GM12878 (cell line): ENCODE measurements around the gene NPAS2. TPM values are rescaled to one million over a fixed set of nuclear protein-coding genes. Genes with fewer than 3 reads are reported as not detected.

Experiments used
- ATAC-seq: fragments of 200-7000 bp; cut with Tn5 transposase; 3 replicates; pipeline ENCODE4 v1.9.1; 2020; ENCODE audit warnings: mild to moderate bottlenecking, moderate library complexity
- BruUV-seq: library from RNA; stranded (reverse); fragments of 400-500 nt; replicated peaks from 2 replicates; lab custom pipeline; 2021; lab: Mats Ljungman, UMichigan
- CTCF ChIA-PET: fragments of 300-600 bp; sonication (Branson Sonifier 250); formaldehyde crosslinking; extraction: SDS; loops from one replicate; lab custom pipeline; 2021; ENCODE audit warnings: inconsistent platforms; lab: Yijun Ruan, JAX
- POLR2A ChIA-PET: fragments of 350-600 bp; formaldehyde crosslinking; extraction: SDS; loops from one replicate; lab custom pipeline; 2021; ENCODE audit warnings: inconsistent platforms; lab: Charles Lee
- RAD21 ChIA-PET: fragments of 300-600 bp; sonication (Branson Sonifier 250); formaldehyde crosslinking; loops from one replicate; lab custom pipeline; 2023; ENCODE audit warnings: antibody characterized with exemption; ENCODE audit not compliant: unreplicated experiment; lab: Charles Lee
- SMC1A ChIA-PET: fragments of 300-600 bp; sonication (Branson Sonifier 250); formaldehyde crosslinking; loops from one replicate; lab custom pipeline; 2023; ENCODE audit not compliant: unreplicated experiment, uncharacterized antibody; lab: Charles Lee
- DNase-seq: peaks from one replicate; pipeline ENCODE4 v3.0.0-alpha.2; 2011; ENCODE audit warnings: low read depth, low spot score
- FAIRE-seq: peaks from 3 replicates; lab custom pipeline; 2011; peaks lifted over from hg19 to GRCh38; lab: Jason Lieb, UNC
- H2AFZ ChIP-seq: 2 replicates; pipeline ENCODE4 v1.6.0; 2011; ENCODE audit warnings: low read depth, low read length, control low read depth; ENCODE audit not compliant: control insufficient read depth
- H3K27ac ChIP-seq: 2 replicates; pipeline ENCODE4 v1.5.1; 2011; ENCODE audit warnings: control low read depth; ENCODE audit not compliant: control insufficient read depth, insufficient read depth
- H3K27me3 ChIP-seq, 2 experiments: replicated peaks in 1 of 2; 2 replicates each; pipeline versions ENCODE4 v1.6.0 to v1.6.1; 2011; ENCODE audit warnings: low read length in 1 of 2; ENCODE audit not compliant: control insufficient read depth in 2 of 2, insufficient read depth in 2 of 2
- H3K36me3 ChIP-seq, 2 experiments: 2 replicates each; pipeline ENCODE4 v1.5.1; 2011; ENCODE audit warnings: low read length in 1 of 2; ENCODE audit not compliant: control insufficient read depth in 2 of 2, insufficient read depth in 2 of 2
- H3K4me1 ChIP-seq: 2 replicates; pipeline ENCODE4 v1.6.1; 2011; ENCODE audit warnings: mild to moderate bottlenecking, low read length, moderate library complexity, mixed read lengths; ENCODE audit not compliant: control insufficient read depth, insufficient read depth
- H3K4me2 ChIP-seq: 2 replicates; pipeline ENCODE4 v1.6.0; 2011; ENCODE audit warnings: control low read depth; ENCODE audit not compliant: control insufficient read depth, insufficient read depth
- H3K4me3 ChIP-seq: fragments of 200-600 bp; sonication (generic); 2 replicates; pipeline ENCODE4 v1.5.1; 2016
- H3K79me2 ChIP-seq: 2 replicates; pipeline ENCODE4 v1.6.0; 2011; ENCODE audit warnings: low read length; ENCODE audit not compliant: control insufficient read depth, insufficient read depth
- H3K9ac ChIP-seq: 2 replicates; pipeline ENCODE4 v1.8.0; 2011; ENCODE audit warnings: low read length, control low read depth, mixed read lengths; ENCODE audit not compliant: control insufficient read depth, insufficient read depth
- H3K9me3 ChIP-seq: replicated peaks from 3 replicates; pipeline ENCODE4 v1.5.1; 2011; ENCODE audit warnings: mild to moderate bottlenecking, low read length; ENCODE audit not compliant: control insufficient read depth, insufficient read depth
- H4K20me1 ChIP-seq: 2 replicates; pipeline ENCODE4 v1.6.0; 2011; ENCODE audit not compliant: control insufficient read depth, insufficient read depth
- CBX3 ChIP-seq: fragments of 200-600 bp; sonication (generic); IDR thresholded peaks from 2 replicates; pipeline ENCODE4 v1.6.1; 2016; ENCODE audit warnings: low read depth, borderline replicate concordance
- CHD1 ChIP-seq: IDR thresholded peaks from 2 replicates; pipeline ENCODE4 v1.6.1; 2012; ENCODE audit warnings: low read depth, low read length, improper control_type of control experiment
- CREM ChIP-seq: IDR thresholded peaks from 2 replicates; pipeline ENCODE4 v1.6.1; 2014; ENCODE audit warnings: antibody characterized with exemption, low read depth
- FOXK2 ChIP-seq: fragments of 450-650 bp; IDR thresholded peaks from 2 replicates; pipeline ENCODE4 v1.6.1; 2017; ENCODE audit warnings: mild to moderate bottlenecking, moderate library complexity
- FOXM1 ChIP-seq: IDR thresholded peaks from 2 replicates; pipeline ENCODE4 v1.6.1; 2012; ENCODE audit warnings: low read depth, mild to moderate bottlenecking, inconsistent platforms, low read length, moderate library complexity
- KDM1A ChIP-seq: fragments of 200-600 bp; sonication (generic); IDR thresholded peaks from 2 replicates; pipeline ENCODE4 v1.6.1; 2016; ENCODE audit warnings: borderline replicate concordance
- NRF1 ChIP-seq: conservative IDR thresholded peaks from 2 replicates; pipeline ENCODE4 v1.6.1; 2011; ENCODE audit warnings: mild to moderate bottlenecking, low read depth, low read length, improper control_type of control experiment
- PAX8 ChIP-seq: fragments of 450-650 bp; IDR thresholded peaks from 2 replicates; pipeline ENCODE4 v1.6.1; 2017; ENCODE audit warnings: mild to moderate bottlenecking, moderate library complexity
- SMC3 ChIP-seq: IDR thresholded peaks from 2 replicates; pipeline ENCODE4 v1.6.1; 2011; ENCODE audit warnings: low read length, improper control_type of control experiment, borderline replicate concordance
- TAF1 ChIP-seq: IDR thresholded peaks from 2 replicates; pipeline ENCODE4 v1.6.1; 2011; ENCODE audit warnings: mild to moderate bottlenecking, low read depth, low read length, borderline replicate concordance
- TARDBP ChIP-seq: IDR thresholded peaks from 2 replicates; pipeline ENCODE4 v1.6.1; 2016; ENCODE audit warnings: borderline replicate concordance
- TCF3 ChIP-seq: IDR thresholded peaks from 2 replicates; pipeline ENCODE4 v1.6.1; 2012; ENCODE audit warnings: low read depth, mild to moderate bottlenecking, low read length, borderline replicate concordance; ENCODE audit not compliant: insufficient read depth
- WGBS: methylation state at CpG from one replicate; pipeline ENCODE4 v1.1.6; 2016; ENCODE audit warnings: low lambda C conversion rate; ENCODE audit not compliant: insufficient replicate concordance, insufficient coverage; ENCODE audit errors: missing lambda C conversion rate; 5-methylcytosine and 5-hydroxymethylcytosine counted together
- in situ Hi-C: fragments of 300-500 bp; cut with MboI; formaldehyde crosslinking; loops from 9 replicates; pipeline ENCODE4 v1.14.3; 2018; ENCODE audit warnings: mixed read lengths
- intact Hi-C: fragments of 100-400 bp; cut with micrococcal nuclease; formaldehyde crosslinking; loops from one replicate; pipeline ENCODE4 v1.14.2; 2022; ENCODE audit not compliant: unreplicated experiment
- polyA plus RNA-seq, 11 experiments: library from polyadenylated mRNA; depleted of rRNA in 4 of 11; unstranded in 6 of 11; stranded (reverse) in 5 of 11; fragments of >200 nt; fragmentation: Nextera tagmentation in 4 of 11; fragmentation: Illumina TruSeq in 1 of 11; extraction: Ambion mirVana in 4 of 11; extraction: Trizol in 1 of 11; gene quantifications; 1 replicate in 1 of 11; 2 replicates in 10 of 11; pipeline versions ENCODE4 v1.2.1 to v1.2.3, GENCODE V29; 2011 to 2016; ENCODE audit warnings: inconsistent platforms in 2 of 11, missing spikeins in 2 of 11, low read depth in 1 of 11
- total RNA-seq, 4 experiments: library from RNA; depleted of rRNA in 3 of 4; stranded (reverse); fragments of >200 nt in 3 of 4; fragmentation: Illumina TruSeq in 1 of 4; extraction: Trizol in 1 of 4; gene quantifications; 2 replicates each; pipeline versions ENCODE4 v1.2.1 to v1.2.3, GENCODE V29; 2013 to 2021
- TF ChIP-seq, protein P1 (sequence below): fragments of 450-650 bp; IDR thresholded peaks from 2 replicates; pipeline ENCODE4 v1.6.1; 2016; ENCODE audit warnings: mild to moderate bottlenecking, moderate library complexity, borderline replicate concordance
- TF ChIP-seq, protein P2 (sequence below): IDR thresholded peaks from 2 replicates; pipeline ENCODE4 v1.6.1; 2011; ENCODE audit warnings: low read depth, low read length, improper control_type of control experiment, borderline replicate concordance
- TF ChIP-seq, protein P3 (sequence below): fragments of 450-650 bp; IDR thresholded peaks from 2 replicates; pipeline ENCODE4 v1.6.1; 2017; ENCODE audit warnings: mild to moderate bottlenecking, moderate library complexity

The NPAS2 gene
- total and polyA plus RNA-seq, 10 of the 15 experiments (the other 5 are each of a cell fraction or from before 2014, with no cell fraction given): 0.08 TPM; not detected in 9

DNA sequence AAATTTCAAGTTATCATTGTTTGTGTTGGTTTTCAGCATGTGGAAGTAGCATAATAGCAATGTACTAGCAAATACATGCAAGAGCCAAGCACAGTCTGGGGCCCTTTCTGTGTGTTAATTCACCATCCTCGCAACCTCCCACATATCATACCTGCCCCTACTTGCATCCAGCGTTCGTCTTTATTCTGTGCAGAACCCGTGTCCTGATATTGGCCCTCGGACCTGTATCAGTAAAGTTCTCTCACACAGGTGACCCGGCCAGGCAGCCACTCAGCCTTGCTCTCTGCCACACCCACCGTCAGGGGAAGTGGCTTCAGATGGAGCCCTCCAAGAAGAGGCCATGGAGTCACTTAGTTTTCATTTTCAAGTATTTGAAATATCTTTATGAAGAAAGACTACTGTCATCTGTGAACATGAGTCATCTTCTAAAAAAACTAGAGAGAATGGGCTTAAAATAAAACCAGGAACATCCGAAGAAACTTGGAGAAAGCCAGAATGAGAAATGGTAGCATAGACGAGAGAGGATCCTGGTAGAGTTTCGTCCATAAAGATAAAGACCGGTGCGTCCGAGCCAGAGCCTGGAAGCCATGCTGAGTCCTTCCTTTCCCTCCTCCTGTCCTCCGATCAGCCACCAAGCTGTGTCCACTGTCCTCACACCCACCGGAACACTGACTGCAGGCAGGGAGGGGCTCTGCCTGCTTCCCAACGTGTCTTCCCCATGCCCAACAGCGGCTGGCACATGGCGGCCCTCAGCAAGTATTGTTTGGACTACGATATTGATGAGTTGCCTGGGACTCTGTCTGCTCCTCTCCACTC, 124.9 kb downstream of the NPAS2 start:
- Histone ChIP-seq H3K27ac (no peak overlapping the region), H3K4me1 (no peaks in the 10 kb centered on the region), H3K27me3 (peaks cover 0 to 5% of the 10 kb centered on the region in 2 experiments; a peak in 2 of 4 replicates), H3K36me3 (no peaks in the 10 kb centered on the region), H3K79me2 (no peaks in the 10 kb centered on the region), H3K4me3 (no peak overlapping the region), H4K20me1 (no peaks in the 10 kb centered on the region), H3K4me2 (no peak overlapping the region), H2AFZ (no peak overlapping the region), H3K9ac (no peak overlapping the region), H3K9me3 (no peaks in the 10 kb centered on the region)
- POLR2A ChIA-PET: no interaction called here
- FAIRE-seq (no peak), ATAC-seq (no peak), DNase-seq (no peak)
- intact Hi-C loops (no loop called here), in situ Hi-C loops (no loop called here)
- CTCF ChIA-PET: no interaction called here
- SMC1A ChIA-PET: no interaction called here
- BruUV-seq: no TSS peak
- 47% methylated on average over 19 of the region's 19 CpGs for WGBS
- RAD21 ChIA-PET: no interaction called here
- TF ChIP-seq, protein P1, sequence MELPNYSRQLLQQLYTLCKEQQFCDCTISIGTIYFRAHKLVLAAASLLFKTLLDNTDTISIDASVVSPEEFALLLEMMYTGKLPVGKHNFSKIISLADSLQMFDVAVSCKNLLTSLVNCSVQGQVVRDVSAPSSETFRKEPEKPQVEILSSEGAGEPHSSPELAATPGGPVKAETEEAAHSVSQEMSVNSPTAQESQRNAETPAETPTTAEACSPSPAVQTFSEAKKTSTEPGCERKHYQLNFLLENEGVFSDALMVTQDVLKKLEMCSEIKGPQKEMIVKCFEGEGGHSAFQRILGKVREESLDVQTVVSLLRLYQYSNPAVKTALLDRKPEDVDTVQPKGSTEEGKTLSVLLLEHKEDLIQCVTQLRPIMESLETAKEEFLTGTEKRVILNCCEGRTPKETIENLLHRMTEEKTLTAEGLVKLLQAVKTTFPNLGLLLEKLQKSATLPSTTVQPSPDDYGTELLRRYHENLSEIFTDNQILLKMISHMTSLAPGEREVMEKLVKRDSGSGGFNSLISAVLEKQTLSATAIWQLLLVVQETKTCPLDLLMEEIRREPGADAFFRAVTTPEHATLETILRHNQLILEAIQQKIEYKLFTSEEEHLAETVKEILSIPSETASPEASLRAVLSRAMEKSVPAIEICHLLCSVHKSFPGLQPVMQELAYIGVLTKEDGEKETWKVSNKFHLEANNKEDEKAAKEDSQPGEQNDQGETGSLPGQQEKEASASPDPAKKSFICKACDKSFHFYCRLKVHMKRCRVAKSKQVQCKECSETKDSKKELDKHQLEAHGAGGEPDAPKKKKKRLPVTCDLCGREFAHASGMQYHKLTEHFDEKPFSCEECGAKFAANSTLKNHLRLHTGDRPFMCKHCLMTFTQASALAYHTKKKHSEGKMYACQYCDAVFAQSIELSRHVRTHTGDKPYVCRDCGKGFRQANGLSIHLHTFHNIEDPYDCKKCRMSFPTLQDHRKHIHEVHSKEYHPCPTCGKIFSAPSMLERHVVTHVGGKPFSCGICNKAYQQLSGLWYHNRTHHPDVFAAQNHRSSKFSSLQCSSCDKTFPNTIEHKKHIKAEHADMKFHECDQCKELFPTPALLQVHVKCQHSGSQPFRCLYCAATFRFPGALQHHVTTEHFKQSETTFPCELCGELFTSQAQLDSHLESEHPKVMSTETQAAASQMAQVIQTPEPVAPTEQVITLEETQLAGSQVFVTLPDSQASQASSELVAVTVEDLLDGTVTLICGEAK: no peak
- TF ChIP-seq PAX8 (no peak), KDM1A (no peak), TCF3 (no peak), CHD1 (no peak), FOXK2 (no peak), CREM (no peak), TAF1 (no peak), NRF1 (no peak), SMC3 (no peak), FOXM1 (no peak), CBX3 (no peak), TARDBP (no peak)
- TF ChIP-seq, protein P2, sequence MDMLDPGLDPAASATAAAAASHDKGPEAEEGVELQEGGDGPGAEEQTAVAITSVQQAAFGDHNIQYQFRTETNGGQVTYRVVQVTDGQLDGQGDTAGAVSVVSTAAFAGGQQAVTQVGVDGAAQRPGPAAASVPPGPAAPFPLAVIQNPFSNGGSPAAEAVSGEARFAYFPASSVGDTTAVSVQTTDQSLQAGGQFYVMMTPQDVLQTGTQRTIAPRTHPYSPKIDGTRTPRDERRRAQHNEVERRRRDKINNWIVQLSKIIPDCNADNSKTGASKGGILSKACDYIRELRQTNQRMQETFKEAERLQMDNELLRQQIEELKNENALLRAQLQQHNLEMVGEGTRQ: no peak
- TF ChIP-seq, protein P3, sequence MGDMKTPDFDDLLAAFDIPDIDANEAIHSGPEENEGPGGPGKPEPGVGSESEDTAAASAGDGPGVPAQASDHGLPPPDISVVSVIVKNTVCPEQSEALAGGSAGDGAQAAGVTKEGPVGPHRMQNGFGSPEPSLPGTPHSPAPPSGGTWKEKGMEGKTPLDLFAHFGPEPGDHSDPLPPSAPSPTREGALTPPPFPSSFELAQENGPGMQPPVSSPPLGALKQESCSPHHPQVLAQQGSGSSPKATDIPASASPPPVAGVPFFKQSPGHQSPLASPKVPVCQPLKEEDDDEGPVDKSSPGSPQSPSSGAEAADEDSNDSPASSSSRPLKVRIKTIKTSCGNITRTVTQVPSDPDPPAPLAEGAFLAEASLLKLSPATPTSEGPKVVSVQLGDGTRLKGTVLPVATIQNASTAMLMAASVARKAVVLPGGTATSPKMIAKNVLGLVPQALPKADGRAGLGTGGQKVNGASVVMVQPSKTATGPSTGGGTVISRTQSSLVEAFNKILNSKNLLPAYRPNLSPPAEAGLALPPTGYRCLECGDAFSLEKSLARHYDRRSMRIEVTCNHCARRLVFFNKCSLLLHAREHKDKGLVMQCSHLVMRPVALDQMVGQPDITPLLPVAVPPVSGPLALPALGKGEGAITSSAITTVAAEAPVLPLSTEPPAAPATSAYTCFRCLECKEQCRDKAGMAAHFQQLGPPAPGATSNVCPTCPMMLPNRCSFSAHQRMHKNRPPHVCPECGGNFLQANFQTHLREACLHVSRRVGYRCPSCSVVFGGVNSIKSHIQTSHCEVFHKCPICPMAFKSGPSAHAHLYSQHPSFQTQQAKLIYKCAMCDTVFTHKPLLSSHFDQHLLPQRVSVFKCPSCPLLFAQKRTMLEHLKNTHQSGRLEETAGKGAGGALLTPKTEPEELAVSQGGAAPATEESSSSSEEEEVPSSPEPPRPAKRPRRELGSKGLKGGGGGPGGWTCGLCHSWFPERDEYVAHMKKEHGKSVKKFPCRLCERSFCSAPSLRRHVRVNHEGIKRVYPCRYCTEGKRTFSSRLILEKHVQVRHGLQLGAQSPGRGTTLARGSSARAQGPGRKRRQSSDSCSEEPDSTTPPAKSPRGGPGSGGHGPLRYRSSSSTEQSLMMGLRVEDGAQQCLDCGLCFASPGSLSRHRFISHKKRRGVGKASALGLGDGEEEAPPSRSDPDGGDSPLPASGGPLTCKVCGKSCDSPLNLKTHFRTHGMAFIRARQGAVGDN: no peak
